GM18519 (cell line): ENCODE results near the gene KANK4.
A peak's percentile ranks its signal among the peaks of the same experiment; 100 is the strongest.

ENCODE experiments used
- ATAC-seq: cut with Tn5 transposase; IDR thresholded peaks from one replicate; pipeline ENCODE4 v1.9.1; 2021; ENCODE audit warnings: mild to moderate bottlenecking, moderate library complexity; ENCODE audit not compliant: unreplicated experiment, low FRiP score

Gene KANK4

GRCh38 chr1:62307895-62308492, 11.2 kb downstream of the KANK4 start:
- ATAC-seq, result no peak

GRCh38 chr1:62307446-62307845, 11.8 kb downstream of the KANK4 start:
- ATAC-seq, result no peak

- ATAC-seq, result no peak
Measured at GRCh38 chr1:62306065-62306464, 13.2 kb downstream of the KANK4 start.

GRCh38 chr1:62304975-62305374, 14.3 kb downstream of the KANK4 start:
- ATAC-seq, result no peak

- no peak for ATAC-seq
Measured at GRCh38 chr1:62304515-62304914, 14.7 kb downstream of the KANK4 start.

GRCh38 chr1:62301726-62302390, 17.4 kb downstream of the KANK4 start:
- ATAC-seq, result no peak

GRCh38 chr1:62299426-62300200, 19.6 kb downstream of the KANK4 start:
- ATAC-seq, result no peak

- peak; percentile 58 for ATAC-seq
Measured at GRCh38 chr1:62295921-62296491, 23.2 kb downstream of the KANK4 start.

GRCh38 chr1:62294261-62294660, 25.0 kb downstream of the KANK4 start:
- no peak for ATAC-seq

GRCh38 chr1:62288662-62289061, 30.6 kb downstream of the KANK4 start:
- no peak for ATAC-seq

- ATAC-seq, result no peak
Measured at GRCh38 chr1:62288224-62288623, 31.0 kb downstream of the KANK4 start.

GRCh38 chr1:62286786-62287224, 32.4 kb downstream of the KANK4 start:
- no peak for ATAC-seq

GRCh38 chr1:62285984-62286785, 33.0 kb downstream of the KANK4 start:
- ATAC-seq, result no peak

- ATAC-seq, result no peak
Measured at GRCh38 chr1:62285440-62285839, 33.8 kb downstream of the KANK4 start.

GRCh38 chr1:62283986-62284385, 35.2 kb downstream of the KANK4 start:
- ATAC-seq, result no peak

- ATAC-seq, result no peak
Measured at GRCh38 chr1:62282909-62283755, 36.1 kb downstream of the KANK4 start.

GRCh38 chr1:62281922-62282555, 37.2 kb downstream of the KANK4 start:
- ATAC-seq, result no peak

GRCh38 chr1:62280960-62281465, 38.2 kb downstream of the KANK4 start:
- ATAC-seq, result no peak

GRCh38 chr1:62280150-62280549, 39.1 kb downstream of the KANK4 start:
- ATAC-seq, result no peak
